Caco-2 (cell line): ENCODE data around the gene MGAT3. TPM values are rescaled to one million over a fixed set of nuclear protein-coding genes. Genes with fewer than 3 reads are reported as not detected.

Source experiments
- BruUV-seq: library from RNA; stranded (reverse); fragments of 400-500 nt; replicated peaks from 2 replicates; lab custom pipeline; 2021; lab: Mats Ljungman, UMichigan
- CTCF ChIA-PET: fragments of 300-600 bp; sonication (Branson Sonifier 250); formaldehyde crosslinking; loops from one replicate; lab custom pipeline; 2022; ENCODE audit warnings: antibody characterized with exemption; lab: Charles Lee
- POLR2A ChIA-PET: fragments of 300-600 bp; sonication (Branson Sonifier 250); formaldehyde crosslinking; loops from one replicate; lab custom pipeline; 2022; ENCODE audit warnings: antibody characterized with exemption; lab: Charles Lee
- DNase-seq, 2 experiments: peaks; one replicate each; pipeline versions ENCODE4 v3.0.0 to v3.0.0-alpha.2; 2020 to 2022
- H3K27me3 ChIP-seq: replicated peaks from 2 replicates; pipeline ENCODE4 v1.6.0; 2011; ENCODE audit warnings: low read length; ENCODE audit not compliant: control insufficient read depth, insufficient read depth
- H3K36me3 ChIP-seq: 2 replicates; pipeline ENCODE4 v1.5.1; 2011; ENCODE audit warnings: low read length; ENCODE audit not compliant: control insufficient read depth, insufficient read depth
- H3K4me1 ChIP-seq: fragments of 250-450 bp; sonication (Bioruptor Pico); 2 replicates; pipeline ENCODE4 v1.5.1; 2020; ENCODE audit warnings: mild to moderate bottlenecking
- H3K4me3 ChIP-seq: 2 replicates; pipeline ENCODE4 v1.5.1; 2011; ENCODE audit warnings: low read depth, mild to moderate bottlenecking, control low read depth, low read length
- H3K9me3 ChIP-seq: fragments of 250-450 bp; sonication (Bioruptor Pico); 2 replicates; pipeline ENCODE4 v1.5.1; 2020; ENCODE audit warnings: mild to moderate bottlenecking, moderate library complexity
- H3K27ac Mint-ChIP-seq: one replicate; pipeline ENCODE4 v1.8.0; 2022; ENCODE audit warnings: mixed read lengths; ENCODE audit not compliant: unreplicated experiment
- H3K27me3 Mint-ChIP-seq: one replicate; pipeline ENCODE4 v1.8.0; 2022; ENCODE audit warnings: mixed read lengths; ENCODE audit not compliant: insufficient read depth, unreplicated experiment
- H3K36me3 Mint-ChIP-seq: one replicate; pipeline ENCODE4 v1.8.0; 2022; ENCODE audit warnings: mild to moderate bottlenecking, mixed read lengths; ENCODE audit not compliant: insufficient read depth, unreplicated experiment
- H3K4me1 Mint-ChIP-seq: one replicate; pipeline ENCODE4 v1.8.0; 2022; ENCODE audit warnings: low read depth, mixed read lengths; ENCODE audit not compliant: unreplicated experiment
- H3K4me3 Mint-ChIP-seq: one replicate; pipeline ENCODE4 v1.8.0; 2022; ENCODE audit warnings: mild to moderate bottlenecking, moderate library complexity, mixed read lengths; ENCODE audit not compliant: unreplicated experiment
- H3K9me3 Mint-ChIP-seq: one replicate; pipeline ENCODE4 v1.8.0; 2022; ENCODE audit warnings: mixed read lengths; ENCODE audit not compliant: unreplicated experiment
- intact Hi-C: fragments of 100-400 bp; cut with micrococcal nuclease; formaldehyde crosslinking; loops from one replicate; pipeline ENCODE4 v1.10.0; 2022; ENCODE audit not compliant: unreplicated experiment
- total RNA-seq: library from RNA; stranded (reverse); gene quantifications from 2 replicates; pipeline ENCODE4 v1.2.3, GENCODE V29; 2022
- TF ChIP-seq, protein P1 (sequence below), 2 experiments: fragments of 200-600 bp in 1 of 2; IDR thresholded peaks; 1 replicate in 1 of 2; 2 replicates in 1 of 2; pipeline versions ENCODE4 v1.5.1 to v1.8.0; 2011 to 2022; ENCODE audit warnings: antibody characterized with exemption in 1 of 2, control low read depth in 1 of 2, inconsistent platforms in 1 of 2, low read depth in 1 of 2, low read length in 1 of 2, mild to moderate bottlenecking in 1 of 2, moderate library complexity in 1 of 2; ENCODE audit not compliant: insufficient read depth in 1 of 2, severe bottlenecking in 1 of 2, unreplicated experiment in 1 of 2

MGAT3 gene
- total RNA-seq, 1 experiment from 2014 or later = 16.6 TPM

- DNase-seq = no peak
- Mint-ChIP-seq H3K9me3 (no peaks in the 10 kb centered on the region), H3K36me3 (peaks cover 6% of the 10 kb centered on the region), H3K27me3 (no peaks in the 10 kb centered on the region), H3K4me3 (no peak overlapping the region), H3K27ac (peak overlapping the region; percentile 98), H3K4me1 (peaks cover 52% of the 10 kb centered on the region)
- H3K4me3 ChIP-seq = no peak overlapping the region
- no peaks in the 10 kb centered on the region for H3K36me3 ChIP-seq
- ChIA-PET CTCF (no interaction called here), POLR2A (no interaction called here)
- no peaks in the 10 kb centered on the region for H3K9me3 ChIP-seq
- intact Hi-C loops = no loop called here
- BruUV-seq = no TSS peak
- no peaks in the 10 kb centered on the region for H3K27me3 ChIP-seq
- TF ChIP-seq, protein P1, sequence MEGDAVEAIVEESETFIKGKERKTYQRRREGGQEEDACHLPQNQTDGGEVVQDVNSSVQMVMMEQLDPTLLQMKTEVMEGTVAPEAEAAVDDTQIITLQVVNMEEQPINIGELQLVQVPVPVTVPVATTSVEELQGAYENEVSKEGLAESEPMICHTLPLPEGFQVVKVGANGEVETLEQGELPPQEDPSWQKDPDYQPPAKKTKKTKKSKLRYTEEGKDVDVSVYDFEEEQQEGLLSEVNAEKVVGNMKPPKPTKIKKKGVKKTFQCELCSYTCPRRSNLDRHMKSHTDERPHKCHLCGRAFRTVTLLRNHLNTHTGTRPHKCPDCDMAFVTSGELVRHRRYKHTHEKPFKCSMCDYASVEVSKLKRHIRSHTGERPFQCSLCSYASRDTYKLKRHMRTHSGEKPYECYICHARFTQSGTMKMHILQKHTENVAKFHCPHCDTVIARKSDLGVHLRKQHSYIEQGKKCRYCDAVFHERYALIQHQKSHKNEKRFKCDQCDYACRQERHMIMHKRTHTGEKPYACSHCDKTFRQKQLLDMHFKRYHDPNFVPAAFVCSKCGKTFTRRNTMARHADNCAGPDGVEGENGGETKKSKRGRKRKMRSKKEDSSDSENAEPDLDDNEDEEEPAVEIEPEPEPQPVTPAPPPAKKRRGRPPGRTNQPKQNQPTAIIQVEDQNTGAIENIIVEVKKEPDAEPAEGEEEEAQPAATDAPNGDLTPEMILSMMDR (IDR thresholded peaks at IDR 0.05; ENCODE audit: insufficient read depth in 1 of 2, low read depth in 1 of 2, low read length in 1 of 2, severe bottlenecking in 1 of 2, unreplicated experiment in 1 of 2) = no peak
- peaks cover 72% of the 10 kb centered on the region for H3K4me1 ChIP-seq
Measured at GRCh38 chr22:39469326-39469680, 12.5 kb downstream of the MGAT3 start.

DNA sequence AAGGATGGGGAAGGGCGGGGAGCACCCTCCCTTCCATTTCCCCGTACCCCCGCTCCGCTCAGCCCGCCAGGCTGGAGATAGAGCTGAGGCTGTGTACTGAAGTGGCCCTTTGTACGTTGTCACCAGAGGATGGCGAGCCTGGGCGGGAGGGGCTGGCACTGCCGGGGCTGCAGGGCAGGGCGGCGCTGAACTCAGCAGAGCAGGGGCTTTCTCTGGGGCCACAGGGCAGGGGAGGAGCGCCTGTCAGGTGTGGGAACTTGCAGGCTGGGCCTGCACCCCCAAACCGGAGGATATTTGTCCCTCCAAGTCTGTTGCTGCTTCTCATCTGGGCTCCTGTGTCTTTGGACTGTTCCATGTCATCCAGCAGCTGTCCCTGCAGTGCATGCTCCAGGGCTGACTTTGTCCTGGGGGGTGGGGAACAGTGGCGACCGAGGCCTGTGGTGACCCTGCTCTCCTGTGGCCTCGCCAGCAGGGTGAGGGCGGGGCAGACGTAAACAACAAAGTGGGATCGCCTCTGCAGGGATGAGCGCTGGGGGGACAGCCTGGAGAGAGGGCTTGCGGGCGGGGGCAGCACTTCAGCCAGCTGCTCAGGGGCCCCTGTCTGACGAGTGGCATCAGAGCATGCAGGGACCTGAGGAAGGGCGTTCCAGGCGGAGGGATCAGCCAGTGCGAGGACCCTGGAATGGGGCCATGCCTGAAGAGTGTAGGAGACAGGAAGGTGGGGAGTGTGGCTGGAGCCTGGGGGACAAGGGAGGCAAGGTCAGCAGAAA lies 13.1 kb downstream of the MGAT3 start:
- Mint-ChIP-seq H3K36me3 (peaks cover 6% of the 10 kb centered on the region), H3K27me3 (no peaks in the 10 kb centered on the region), H3K4me3 (peak overlapping the region; percentile 53), H3K27ac (peak overlapping the region; percentile 98), H3K4me1 (peaks cover 57% of the 10 kb centered on the region), H3K9me3 (no peaks in the 10 kb centered on the region)
- peak; percentile 59 to 75 for DNase-seq
- Histone ChIP-seq H3K36me3 (no peaks in the 10 kb centered on the region), H3K4me3 (no peak overlapping the region), H3K27me3 (no peaks in the 10 kb centered on the region), H3K9me3 (no peaks in the 10 kb centered on the region), H3K4me1 (peaks cover 73% of the 10 kb centered on the region)
- TF ChIP-seq, protein P1 (IDR thresholded peaks at IDR 0.05; ENCODE audit: insufficient read depth in 1 of 2, low read depth in 1 of 2, low read length in 1 of 2, severe bottlenecking in 1 of 2, unreplicated experiment in 1 of 2) = no peak
- intact Hi-C loops = loop anchor here (5.0 kb wide), 1 partner anchor 527 kb away; no protein-coding TSS in a partner anchor
- CTCF ChIA-PET = no interaction called here
- no TSS peak for BruUV-seq
- POLR2A ChIA-PET = no interaction called here

GRCh38 chr22:39470451-39471291 lies 13.9 kb downstream of the MGAT3 start:
- H3K4me1 ChIP-seq = peaks cover 74% of the 10 kb centered on the region
- POLR2A ChIA-PET = interaction anchor here (0.6 kb wide), 1 partner anchor 141 kb away, joined by 6 read pairs; no protein-coding TSS in a partner anchor
- Mint-ChIP-seq H3K36me3 (peaks cover 6% of the 10 kb centered on the region), H3K27ac (peak overlapping the region; percentile 98), H3K27me3 (no peaks in the 10 kb centered on the region), H3K9me3 (no peaks in the 10 kb centered on the region), H3K4me3 (peak overlapping the region; percentile 53), H3K4me1 (peaks cover 65% of the 10 kb centered on the region)
- DNase-seq = peak; percentile 40 to 77
- H3K36me3 ChIP-seq = no peaks in the 10 kb centered on the region
- no peaks in the 10 kb centered on the region for H3K27me3 ChIP-seq
- CTCF ChIA-PET = interaction anchor here (0.8 to 1.8 kb wide), 3 partner anchors 23 to 49 kb away, joined by 3 to 7 read pairs (median 4); partner anchors contain the start of gene ATF4
- TF ChIP-seq, protein P1 (IDR thresholded peaks at IDR 0.05; ENCODE audit: insufficient read depth in 1 of 2, low read depth in 1 of 2, low read length in 1 of 2, severe bottlenecking in 1 of 2, unreplicated experiment in 1 of 2) = no peak
- intact Hi-C loops = loop anchor here (5.0 kb wide), 1 partner anchor 527 kb away; no protein-coding TSS in a partner anchor
- no TSS peak for BruUV-seq
- peak overlapping the region; percentile 4 for H3K4me3 ChIP-seq
- no peaks in the 10 kb centered on the region for H3K9me3 ChIP-seq
